HCT116 (cell line): Measurements from ENCODE around the gene ZNF143. TPM values are rescaled to one million over a fixed set of nuclear protein-coding genes. Genes with fewer than 3 reads are reported as not detected.

ENCODE experiments used
- ATAC-seq: fragments of 200-7000 bp; cut with Tn5 transposase; 2 replicates; pipeline ENCODE4 v1.9.1; 2020; ENCODE audit warnings: mild to moderate bottlenecking, moderate library complexity
- BruUV-seq: library from RNA; stranded (reverse); fragments of 400-500 nt; replicated peaks from 2 replicates; lab custom pipeline; 2021; lab: Mats Ljungman, UMichigan
- CTCF ChIA-PET: fragments of 300-600 bp; sonication (Branson Sonifier 250); formaldehyde crosslinking; loops from one replicate; lab custom pipeline; 2021; ENCODE audit warnings: antibody characterized with exemption; lab: Charles Lee
- POLR2A ChIA-PET: fragments of 300-600, 350-600 bp; sonication (Branson Sonifier 250); formaldehyde crosslinking; loops from one replicate; lab custom pipeline; 2021; ENCODE audit warnings: antibody characterized with exemption; lab: Charles Lee
- RAD21 ChIA-PET, 2 experiments: fragments of 300-600 bp; sonication (Branson Sonifier 250); formaldehyde crosslinking; loops; one replicate each; lab custom pipeline; 2023; ENCODE audit warnings: low total read pairs in 2 of 2; ENCODE audit not compliant: uncharacterized antibody in 2 of 2, unreplicated experiment in 2 of 2, low non-redundant PET in 1 of 2; lab: Charles Lee
- DNase-seq: peaks from one replicate; pipeline ENCODE4 v3.0.0-alpha.2; 2010; ENCODE audit warnings: low read depth, low spot score
- H2AFZ ChIP-seq: fragments of 200-600 bp; shearing (Covaris generic), sonication (generic); 2 replicates; pipeline ENCODE4 v1.6.1; 2017; ENCODE audit warnings: low read depth, mixed run types, mixed read lengths, antibody characterized with exemption, low read length; ENCODE audit not compliant: poor library complexity, severe bottlenecking
- H3K27ac ChIP-seq: 2 replicates; pipeline ENCODE4 v1.5.1; 2012; ENCODE audit warnings: low read depth, low read length
- H3K27me3 ChIP-seq: fragments of 200-600 bp; sonication (generic); 2 replicates; pipeline ENCODE4 v1.6.1; 2016; ENCODE audit warnings: mixed run types, low read length, mixed read lengths; ENCODE audit not compliant: insufficient read depth
- H3K36me3 ChIP-seq, 2 experiments: fragments of 200-500 bp in 1 of 2; fragments of 200-600 bp in 1 of 2; sonication (Bioruptor generic) in 1 of 2; sonication (generic) in 1 of 2; 2 replicates each; pipeline versions ENCODE4 v1.5.1 to v1.6.1; 2014 to 2016; ENCODE audit warnings: low read length in 2 of 2, inconsistent platforms in 1 of 2, mixed read lengths in 1 of 2, mixed run types in 1 of 2; ENCODE audit not compliant: insufficient read depth in 2 of 2, control insufficient read depth in 1 of 2
- H3K4me1 ChIP-seq, 2 experiments: fragments of 200-600 bp in 1 of 2; sonication (generic) in 1 of 2; 2 replicates each; pipeline versions ENCODE4 v1.5.1 to v1.6.1; 2012 to 2017; ENCODE audit warnings: low read length in 2 of 2, inconsistent platforms in 1 of 2, mild to moderate bottlenecking in 1 of 2, mixed read lengths in 1 of 2, mixed run types in 1 of 2, moderate library complexity in 1 of 2; ENCODE audit not compliant: insufficient read depth in 2 of 2, control insufficient read depth in 1 of 2
- H3K4me2 ChIP-seq: fragments of 200-600 bp; sonication (generic); 2 replicates; pipeline ENCODE4 v1.6.1; 2017; ENCODE audit warnings: mixed run types, low read length, mixed read lengths
- H3K4me3 ChIP-seq, 2 experiments: fragments of 200-600 bp in 1 of 2; sonication (generic) in 1 of 2; replicated peaks in 1 of 2; 2 replicates each; pipeline ENCODE4 v1.5.1; 2011 to 2016; ENCODE audit warnings: low read length in 2 of 2, control low read depth in 1 of 2, low read depth in 1 of 2, mild to moderate bottlenecking in 1 of 2, mixed read lengths in 1 of 2, mixed run types in 1 of 2
- H3K79me2 ChIP-seq: fragments of 200-600 bp; sonication (generic); 2 replicates; pipeline ENCODE4 v1.6.1; 2017; ENCODE audit warnings: mild to moderate bottlenecking, mixed run types, low read length, moderate library complexity, mixed read lengths; ENCODE audit not compliant: insufficient read depth
- H3K9ac ChIP-seq: fragments of 200-600 bp; sonication (generic); 2 replicates; pipeline ENCODE4 v1.6.1; 2016; ENCODE audit warnings: low read length, mixed read lengths
- H3K9me2 ChIP-seq: fragments of 200-600 bp; sonication (generic), shearing (Covaris generic); 2 replicates; pipeline ENCODE4 v1.6.1; 2017; ENCODE audit warnings: mixed run types, mild to moderate bottlenecking, moderate library complexity; ENCODE audit not compliant: insufficient read depth
- H3K9me3 ChIP-seq, 2 experiments: fragments of 200-500 bp in 1 of 2; fragments of 200-600 bp in 1 of 2; sonication (Bioruptor generic) in 1 of 2; sonication (generic) in 1 of 2; 2 replicates each; pipeline ENCODE4 v1.6.1; 2014 to 2017; ENCODE audit warnings: low read length in 2 of 2, mixed read lengths in 2 of 2, inconsistent platforms in 1 of 2, low read depth in 1 of 2, mild to moderate bottlenecking in 1 of 2, mixed run types in 1 of 2, moderate library complexity in 1 of 2; ENCODE audit not compliant: control insufficient read depth in 1 of 2, insufficient read depth in 1 of 2
- H4K20me1 ChIP-seq: fragments of 200-600 bp; sonication (generic), shearing (Covaris generic); 2 replicates; pipeline ENCODE4 v1.6.1; 2017; ENCODE audit warnings: mixed run types, mild to moderate bottlenecking, moderate library complexity; ENCODE audit not compliant: insufficient read depth
- CBX3 ChIP-seq: IDR thresholded peaks from 2 replicates; pipeline ENCODE4 v1.6.1; 2012; ENCODE audit warnings: low read depth
- EGR1 ChIP-seq: IDR thresholded peaks from 2 replicates; pipeline ENCODE4 v1.6.1; 2012; ENCODE audit warnings: low read depth
- ELF1 ChIP-seq: IDR thresholded peaks from 2 replicates; pipeline ENCODE4 v1.6.1; 2012; ENCODE audit warnings: low read depth, borderline replicate concordance
- EZH2 ChIP-seq: fragments of 200-600 bp; sonication (generic); IDR thresholded peaks from 2 replicates; pipeline ENCODE4 v1.6.1; 2017; ENCODE audit warnings: antibody characterized with exemption, mixed run types
- EZH2phosphoT487 ChIP-seq: fragments of 200-600 bp; IDR thresholded peaks from 2 replicates; pipeline ENCODE4 v1.6.1; 2018; ENCODE audit warnings: antibody characterized with exemption, borderline replicate concordance
- JUND ChIP-seq: IDR thresholded peaks from 2 replicates; pipeline ENCODE4 v1.6.1; 2012
- MAX ChIP-seq: IDR thresholded peaks from 2 replicates; pipeline ENCODE4 v1.6.1; 2012
- POLR2A ChIP-seq: IDR thresholded peaks from 2 replicates; pipeline ENCODE4 v1.7.0; 2011; ENCODE audit warnings: borderline replicate concordance; ENCODE audit not compliant: insufficient read depth, insufficient read length; ENCODE audit errors: extremely low read depth
- POLR2AphosphoS5 ChIP-seq: IDR thresholded peaks from 2 replicates; pipeline ENCODE4 v1.6.1; 2011; ENCODE audit warnings: mild to moderate bottlenecking, low read depth, low read length, moderate library complexity
- SIN3A ChIP-seq: IDR thresholded peaks from 2 replicates; pipeline ENCODE4 v1.6.1; 2012; ENCODE audit warnings: low read depth
- SP1 ChIP-seq: IDR thresholded peaks from 2 replicates; pipeline ENCODE4 v1.6.1; 2012; ENCODE audit warnings: low read depth
- SRF ChIP-seq: IDR thresholded peaks from 2 replicates; pipeline ENCODE4 v1.6.1; 2012; ENCODE audit warnings: low read depth
- TCF7L2 ChIP-seq: IDR thresholded peaks from 2 replicates; pipeline ENCODE4 v1.7.0; 2011; ENCODE audit warnings: borderline replicate concordance, inconsistent platforms; ENCODE audit not compliant: insufficient read depth, insufficient read length; ENCODE audit errors: extremely low read depth
- YY1 ChIP-seq: IDR thresholded peaks from 2 replicates; pipeline ENCODE4 v1.6.1; 2011; ENCODE audit warnings: low read length, low read depth, moderate library complexity, mild to moderate bottlenecking; ENCODE audit not compliant: insufficient replicate concordance; ENCODE audit errors: extremely low read depth
- intact Hi-C: fragments of 100-400 bp; cut with micrococcal nuclease; formaldehyde crosslinking; loops from 2 replicates; pipeline ENCODE4 v1.10.0; 2022
- total RNA-seq: library from RNA; stranded (reverse); gene quantifications from one replicate; pipeline ENCODE4 v1.2.1, GENCODE V29; 2021; ENCODE audit not compliant: unreplicated experiment
- TF ChIP-seq, protein P1 (sequence below): IDR thresholded peaks from 2 replicates; pipeline ENCODE4 v1.6.1; 2012; ENCODE audit warnings: low read depth
- TF ChIP-seq, protein P2 (sequence below), 3 experiments: fragments of 200-600 bp in 1 of 3; sonication (generic) in 1 of 3; IDR thresholded peaks in 2 of 3; conservative IDR thresholded peaks in 1 of 3; 2 replicates each; pipeline ENCODE4 v1.5.1; 2012 to 2017; ENCODE audit warnings: low read depth in 2 of 3, low read length in 2 of 3, antibody characterized with exemption in 1 of 3, borderline replicate concordance in 1 of 3, control low read depth in 1 of 3, mild to moderate bottlenecking in 1 of 3, mixed read lengths in 1 of 3, mixed run types in 1 of 3, moderate library complexity in 1 of 3; ENCODE audit not compliant: insufficient read depth in 1 of 3
- TF ChIP-seq, protein P3 (sequence below): IDR thresholded peaks from 2 replicates; pipeline ENCODE4 v1.6.1; 2012
- TF ChIP-seq, protein P4 (sequence below): IDR thresholded peaks from 2 replicates; pipeline ENCODE4 v1.6.1; 2011; ENCODE audit warnings: mild to moderate bottlenecking, low read length, moderate library complexity; ENCODE audit not compliant: insufficient replicate concordance; ENCODE audit errors: extremely low read depth

Gene ZNF143
- total RNA-seq, 1 experiment from 2014 or later: 27.5 TPM

DNA sequence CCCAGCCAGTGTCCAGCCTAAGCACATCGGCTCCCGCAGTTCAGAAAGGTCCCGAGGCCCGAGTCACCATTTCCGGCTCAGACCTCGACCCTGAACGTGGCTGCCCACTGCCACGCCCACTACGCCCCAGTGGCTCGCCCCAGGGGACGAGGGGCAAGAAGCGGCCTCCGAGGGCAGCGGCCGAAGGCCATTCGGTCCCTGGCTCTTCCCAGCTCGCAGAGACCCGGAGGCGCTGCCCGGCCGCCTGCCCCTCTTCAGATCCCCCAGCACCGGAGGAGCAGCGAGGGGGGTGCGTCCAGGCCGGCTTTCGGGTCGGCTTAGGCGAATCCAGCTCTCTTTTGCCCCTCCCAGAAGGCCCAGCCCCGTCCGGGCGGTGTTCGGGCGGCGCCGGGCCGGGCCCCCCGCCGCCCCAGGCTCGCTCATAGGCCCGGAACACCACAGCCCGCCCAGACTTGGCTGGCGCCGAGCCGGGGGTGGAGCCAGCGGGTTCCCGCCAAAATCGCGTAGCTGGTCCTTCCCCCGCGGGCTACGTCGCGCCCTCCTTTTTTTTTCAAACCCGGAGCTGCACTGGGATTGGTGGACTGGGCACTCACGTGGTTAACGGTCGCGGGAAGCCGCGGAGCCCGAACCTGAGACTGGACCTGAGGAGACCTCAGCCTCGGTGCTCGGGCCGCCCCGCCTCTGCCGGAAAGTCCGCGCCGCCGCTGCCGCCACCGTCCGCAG is 112.4 kb downstream of the ZNF143 start, which contains the start of gene WEE1:
TSS of gene WEE1 (plus strand) at position 619 of the 723 bp plus-strand sequence. CDS start 264 bp downstream, outside the sequence.
- Histone ChIP-seq H3K27me3 (no peaks in the 10 kb centered on the region), H3K9me2 (no peaks in the 10 kb centered on the region), H3K4me1 (peaks cover 26 to 53% of the 10 kb centered on the region in 2 experiments), H3K9me3 (no peaks in the 10 kb centered on the region), H3K4me3 (peak within 1 kb of the TSS; percentile 86 to 94), H3K36me3 (peaks cover 13 to 26% of the 10 kb centered on the region in 2 experiments; a peak in 3 of 4 replicates), H3K27ac (peak within 1 kb of the TSS; percentile 96), H2AFZ (no peak within 1 kb of the TSS), H3K9ac (peak within 1 kb of the TSS; percentile 94), H4K20me1 (peaks cover 24% of the 10 kb centered on the region; the same call in 1 of the 2 replicates), H3K4me2 (peak within 1 kb of the TSS; percentile 85), H3K79me2 (peaks cover 42% of the 10 kb centered on the region)
- intact Hi-C loops: no loop called here
- DNase-seq: peak; percentile 96
- no TSS peak for BruUV-seq
- ChIA-PET CTCF (interaction anchor here (0.8 to 1.6 kb wide), 7 partner anchors 9 to 793 kb away, joined by 3 to 10 read pairs (median 3); no protein-coding TSS in a partner anchor), POLR2A (interaction anchor here (0.6 to 1.8 kb wide), 6 partner anchors 10 to 969 kb away, joined by 3 to 9 read pairs (median 4); partner anchors contain the start of genes ADM and ZNF143), RAD21 (interaction anchor here in 1 of 2 experiments (0.6 kb wide), 1 partner anchor 40 kb away, joined by 3 read pairs; no protein-coding TSS in a partner anchor)
- ATAC-seq: peak; percentile 91
- peak; percentile 82 for TF ChIP-seq POLR2AphosphoS5
- TF ChIP-seq CBX3: no peak
- TF ChIP-seq, protein P1, sequence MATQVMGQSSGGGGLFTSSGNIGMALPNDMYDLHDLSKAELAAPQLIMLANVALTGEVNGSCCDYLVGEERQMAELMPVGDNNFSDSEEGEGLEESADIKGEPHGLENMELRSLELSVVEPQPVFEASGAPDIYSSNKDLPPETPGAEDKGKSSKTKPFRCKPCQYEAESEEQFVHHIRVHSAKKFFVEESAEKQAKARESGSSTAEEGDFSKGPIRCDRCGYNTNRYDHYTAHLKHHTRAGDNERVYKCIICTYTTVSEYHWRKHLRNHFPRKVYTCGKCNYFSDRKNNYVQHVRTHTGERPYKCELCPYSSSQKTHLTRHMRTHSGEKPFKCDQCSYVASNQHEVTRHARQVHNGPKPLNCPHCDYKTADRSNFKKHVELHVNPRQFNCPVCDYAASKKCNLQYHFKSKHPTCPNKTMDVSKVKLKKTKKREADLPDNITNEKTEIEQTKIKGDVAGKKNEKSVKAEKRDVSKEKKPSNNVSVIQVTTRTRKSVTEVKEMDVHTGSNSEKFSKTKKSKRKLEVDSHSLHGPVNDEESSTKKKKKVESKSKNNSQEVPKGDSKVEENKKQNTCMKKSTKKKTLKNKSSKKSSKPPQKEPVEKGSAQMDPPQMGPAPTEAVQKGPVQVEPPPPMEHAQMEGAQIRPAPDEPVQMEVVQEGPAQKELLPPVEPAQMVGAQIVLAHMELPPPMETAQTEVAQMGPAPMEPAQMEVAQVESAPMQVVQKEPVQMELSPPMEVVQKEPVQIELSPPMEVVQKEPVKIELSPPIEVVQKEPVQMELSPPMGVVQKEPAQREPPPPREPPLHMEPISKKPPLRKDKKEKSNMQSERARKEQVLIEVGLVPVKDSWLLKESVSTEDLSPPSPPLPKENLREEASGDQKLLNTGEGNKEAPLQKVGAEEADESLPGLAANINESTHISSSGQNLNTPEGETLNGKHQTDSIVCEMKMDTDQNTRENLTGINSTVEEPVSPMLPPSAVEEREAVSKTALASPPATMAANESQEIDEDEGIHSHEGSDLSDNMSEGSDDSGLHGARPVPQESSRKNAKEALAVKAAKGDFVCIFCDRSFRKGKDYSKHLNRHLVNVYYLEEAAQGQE: no peak
- TF ChIP-seq YY1: no peak
- TF ChIP-seq EGR1: peak; percentile 52; the same call in 1 of the 2 replicates
- TF ChIP-seq TCF7L2: no peak
- TF ChIP-seq MAX: peak; percentile 74
- no peak; the same call in 1 of the 2 replicates for TF ChIP-seq ELF1
- peak; percentile 32; the same call in 1 of the 2 replicates for TF ChIP-seq SIN3A
- TF ChIP-seq, protein P2, sequence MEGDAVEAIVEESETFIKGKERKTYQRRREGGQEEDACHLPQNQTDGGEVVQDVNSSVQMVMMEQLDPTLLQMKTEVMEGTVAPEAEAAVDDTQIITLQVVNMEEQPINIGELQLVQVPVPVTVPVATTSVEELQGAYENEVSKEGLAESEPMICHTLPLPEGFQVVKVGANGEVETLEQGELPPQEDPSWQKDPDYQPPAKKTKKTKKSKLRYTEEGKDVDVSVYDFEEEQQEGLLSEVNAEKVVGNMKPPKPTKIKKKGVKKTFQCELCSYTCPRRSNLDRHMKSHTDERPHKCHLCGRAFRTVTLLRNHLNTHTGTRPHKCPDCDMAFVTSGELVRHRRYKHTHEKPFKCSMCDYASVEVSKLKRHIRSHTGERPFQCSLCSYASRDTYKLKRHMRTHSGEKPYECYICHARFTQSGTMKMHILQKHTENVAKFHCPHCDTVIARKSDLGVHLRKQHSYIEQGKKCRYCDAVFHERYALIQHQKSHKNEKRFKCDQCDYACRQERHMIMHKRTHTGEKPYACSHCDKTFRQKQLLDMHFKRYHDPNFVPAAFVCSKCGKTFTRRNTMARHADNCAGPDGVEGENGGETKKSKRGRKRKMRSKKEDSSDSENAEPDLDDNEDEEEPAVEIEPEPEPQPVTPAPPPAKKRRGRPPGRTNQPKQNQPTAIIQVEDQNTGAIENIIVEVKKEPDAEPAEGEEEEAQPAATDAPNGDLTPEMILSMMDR (IDR thresholded peaks at IDR 0.05 in 2 of 3, conservative IDR thresholded peaks at IDR 0.05 in 1 of 3; ENCODE audit: borderline replicate concordance in 1 of 3, insufficient read depth in 1 of 3, low read depth in 2 of 3, low read length in 2 of 3): no peak
- TF ChIP-seq, protein P3, sequence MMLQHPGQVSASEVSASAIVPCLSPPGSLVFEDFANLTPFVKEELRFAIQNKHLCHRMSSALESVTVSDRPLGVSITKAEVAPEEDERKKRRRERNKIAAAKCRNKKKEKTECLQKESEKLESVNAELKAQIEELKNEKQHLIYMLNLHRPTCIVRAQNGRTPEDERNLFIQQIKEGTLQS: no peak
- peak; percentile 66 for TF ChIP-seq SP1
- no peak for TF ChIP-seq POLR2A
- no peak for TF ChIP-seq JUND
- TF ChIP-seq EZH2phosphoT487: no peak
- no peak for TF ChIP-seq SRF
- TF ChIP-seq EZH2: no peak
- TF ChIP-seq, protein P4, sequence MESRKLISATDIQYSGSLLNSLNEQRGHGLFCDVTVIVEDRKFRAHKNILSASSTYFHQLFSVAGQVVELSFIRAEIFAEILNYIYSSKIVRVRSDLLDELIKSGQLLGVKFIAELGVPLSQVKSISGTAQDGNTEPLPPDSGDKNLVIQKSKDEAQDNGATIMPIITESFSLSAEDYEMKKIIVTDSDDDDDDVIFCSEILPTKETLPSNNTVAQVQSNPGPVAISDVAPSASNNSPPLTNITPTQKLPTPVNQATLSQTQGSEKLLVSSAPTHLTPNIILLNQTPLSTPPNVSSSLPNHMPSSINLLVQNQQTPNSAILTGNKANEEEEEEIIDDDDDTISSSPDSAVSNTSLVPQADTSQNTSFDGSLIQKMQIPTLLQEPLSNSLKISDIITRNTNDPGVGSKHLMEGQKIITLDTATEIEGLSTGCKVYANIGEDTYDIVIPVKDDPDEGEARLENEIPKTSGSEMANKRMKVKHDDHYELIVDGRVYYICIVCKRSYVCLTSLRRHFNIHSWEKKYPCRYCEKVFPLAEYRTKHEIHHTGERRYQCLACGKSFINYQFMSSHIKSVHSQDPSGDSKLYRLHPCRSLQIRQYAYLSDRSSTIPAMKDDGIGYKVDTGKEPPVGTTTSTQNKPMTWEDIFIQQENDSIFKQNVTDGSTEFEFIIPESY: no peak
